GM21423 (cell line): ENCODE measurements around the gene HBS1L.
"Not testable (repeated sequence)": the region's sequence is repeated elsewhere in the genome, so short reads cannot be mapped to it uniquely, and the experiment has no call there.

Source experiments
- ATAC-seq: cut with Tn5 transposase; IDR thresholded peaks from one replicate; pipeline ENCODE4 v1.9.1; 2021; ENCODE audit warnings: mild to moderate bottlenecking, moderate library complexity; ENCODE audit not compliant: unreplicated experiment

Gene HBS1L

GRCh38 chr6:135081966-135082365 is 27.3 kb upstream of the HBS1L start:
- ATAC-seq, result no peak

GRCh38 chr6:135075018-135075417 is 20.4 kb upstream of the HBS1L start:
- no peak for ATAC-seq

- ATAC-seq, result no peak
These were observed 19.3 kb upstream of the HBS1L start for GRCh38 chr6:135073756-135074393.

GRCh38 chr6:135073217-135073616 is 18.6 kb upstream of the HBS1L start:
- ATAC-seq, result no peak

GRCh38 chr6:135072753-135073152 is 18.1 kb upstream of the HBS1L start:
- ATAC-seq, result no peak

GRCh38 chr6:135071541-135071940 is 16.9 kb upstream of the HBS1L start:
- no peak for ATAC-seq

- no peak for ATAC-seq
These were observed 13.3 kb upstream of the HBS1L start for GRCh38 chr6:135067911-135068310.

GRCh38 chr6:135066806-135067205 is 12.2 kb upstream of the HBS1L start:
- ATAC-seq, result no peak

- ATAC-seq, result no peak
These were observed 11.8 kb upstream of the HBS1L start for GRCh38 chr6:135066397-135066796.

- no peak for ATAC-seq
These were observed 10.0 kb upstream of the HBS1L start for GRCh38 chr6:135064586-135064985.

- ATAC-seq, result no peak
These were observed 9.3 kb upstream of the HBS1L start for GRCh38 chr6:135063926-135064325.

- no peak for ATAC-seq
These were observed 8.1 kb upstream of the HBS1L start for GRCh38 chr6:135062735-135063134.

GRCh38 chr6:135060076-135060475 is 5.5 kb upstream of the HBS1L start:
- ATAC-seq, result no peak

- ATAC-seq, result not testable (repeated sequence)
These were observed 3.7 kb upstream of the HBS1L start for GRCh38 chr6:135058299-135058698.

- ATAC-seq, result no peak
These were observed 2.0 kb upstream of the HBS1L start for GRCh38 chr6:135056632-135057031.

- ATAC-seq, result no peak
These were observed 425 bp downstream of the HBS1L start for GRCh38 chr6:135054226-135054568.

GRCh38 chr6:135053406-135053805 is 1.2 kb downstream of the HBS1L start:
- no peak for ATAC-seq

- ATAC-seq, result no peak
These were observed 1.7 kb downstream of the HBS1L start for GRCh38 chr6:135052939-135053338.

GRCh38 chr6:135048915-135049314 is 5.7 kb downstream of the HBS1L start:
- no peak for ATAC-seq

- no peak for ATAC-seq
These were observed 7.3 kb downstream of the HBS1L start for GRCh38 chr6:135047336-135047735.

GRCh38 chr6:135046912-135047311 is 7.7 kb downstream of the HBS1L start:
- no peak for ATAC-seq

GRCh38 chr6:135044639-135045038 is 10.0 kb downstream of the HBS1L start:
- no peak for ATAC-seq

GRCh38 chr6:135043846-135044245 is 10.8 kb downstream of the HBS1L start:
- ATAC-seq, result no peak
